HL-60 (cell line): ENCODE measurements around the gene CDC73.

Experiments used
- CTCF ChIP-seq: IDR thresholded peaks from one replicate; pipeline ENCODE4 v1.5.1; 2011; ENCODE audit warnings: low read length, control low read depth, inconsistent platforms; ENCODE audit not compliant: insufficient read depth
- GABPA ChIP-seq: IDR thresholded peaks from 2 replicates; pipeline ENCODE4 v1.6.1; 2012; ENCODE audit warnings: low read depth
- POLR2AphosphoS5 ChIP-seq: IDR thresholded peaks from 2 replicates; pipeline ENCODE4 v1.6.1; 2012; ENCODE audit warnings: low read depth

GRCh38 chr1:193087893-193088292 is 33.9 kb upstream of the CDC73 start:
- TF ChIP-seq CTCF (no peak), GABPA (no peak), POLR2AphosphoS5 (no peak)
